NCI-H1417 (cell line): ENCODE measurements around the gene TMTC1.

Experiments
- DNase-seq, 3 experiments: peaks; one replicate each; lab custom pipeline; 2025; lab: John Stamatoyannopoulos, UW

The TMTC1 gene

GRCh38 chr12:29537298-29537697, 246.4 kb downstream of the TMTC1 start:
- DNase-seq, result no peak

GRCh38 chr12:29534935-29535334, 248.8 kb downstream of the TMTC1 start:
- no peak for DNase-seq

- DNase-seq, result no peak
Observed at GRCh38 chr12:29533815-29534489, 249.8 kb downstream of the TMTC1 start.

- DNase-seq, result no peak
Observed at GRCh38 chr12:29531471-29531870, 252.3 kb downstream of the TMTC1 start.

- DNase-seq, result no peak
Observed at GRCh38 chr12:29530436-29530835, 253.3 kb downstream of the TMTC1 start.

GRCh38 chr12:29528161-29528560, 255.6 kb downstream of the TMTC1 start:
- DNase-seq, result no peak

GRCh38 chr12:29521951-29522350, 261.8 kb downstream of the TMTC1 start:
- no peak for DNase-seq

- peak in 2 of 3 experiments; percentile 38 to 60 for DNase-seq
Observed at GRCh38 chr12:29519585-29520182, 264.1 kb downstream of the TMTC1 start.

GRCh38 chr12:29518407-29518806, 265.3 kb downstream of the TMTC1 start:
- no peak for DNase-seq

GRCh38 chr12:29517264-29517663, 266.5 kb downstream of the TMTC1 start:
- peak in 2 of 3 experiments; percentile 7 to 34 for DNase-seq

GRCh38 chr12:29516431-29516875, 267.3 kb downstream of the TMTC1 start:
- DNase-seq, result no peak

- peak in 1 of 3 experiments; percentile 46 for DNase-seq
Observed at GRCh38 chr12:29510591-29511185, 273.1 kb downstream of the TMTC1 start.

GRCh38 chr12:29509503-29509902, 274.2 kb downstream of the TMTC1 start:
- no peak for DNase-seq

GRCh38 chr12:29508949-29509348, 274.8 kb downstream of the TMTC1 start:
- DNase-seq, result no peak

GRCh38 chr12:29505122-29505521, 278.6 kb downstream of the TMTC1 start:
- no peak for DNase-seq

GRCh38 chr12:29503283-29503682, 280.5 kb downstream of the TMTC1 start:
- no peak for DNase-seq

- no peak for DNase-seq
Observed at GRCh38 chr12:29499235-29499634, 284.5 kb downstream of the TMTC1 start.

- DNase-seq, result no peak
Observed at GRCh38 chr12:29497588-29497987, 286.2 kb downstream of the TMTC1 start, which contains the start of gene OVCH1. TSS of gene OVCH1 (minus strand) at chr12:29497686. CDS start at chr12:29497686, 0 bp downstream.

- no peak for DNase-seq
Observed at GRCh38 chr12:29492891-29493290, 290.9 kb downstream of the TMTC1 start.

- no peak for DNase-seq
Observed at GRCh38 chr12:29486972-29487371, 296.8 kb downstream of the TMTC1 start.

- no peak for DNase-seq
Observed at GRCh38 chr12:29463198-29463597, 320.5 kb downstream of the TMTC1 start.

- no peak for DNase-seq
Observed at GRCh38 chr12:29460082-29460481, 323.7 kb downstream of the TMTC1 start.

- DNase-seq, result no peak
Observed at GRCh38 chr12:29455087-29455486, 328.7 kb downstream of the TMTC1 start.
